NCI-H226 (cell line): Measurements from ENCODE around the gene DERA.
"Not testable (repeated sequence)": the region's sequence is repeated elsewhere in the genome, so short reads cannot be mapped to it uniquely, and the experiment has no call there.

ENCODE experiments used
- DNase-seq: peaks from one replicate; pipeline ENCODE4 v3.0.0-alpha.2; 2015

The DERA gene

DNA sequence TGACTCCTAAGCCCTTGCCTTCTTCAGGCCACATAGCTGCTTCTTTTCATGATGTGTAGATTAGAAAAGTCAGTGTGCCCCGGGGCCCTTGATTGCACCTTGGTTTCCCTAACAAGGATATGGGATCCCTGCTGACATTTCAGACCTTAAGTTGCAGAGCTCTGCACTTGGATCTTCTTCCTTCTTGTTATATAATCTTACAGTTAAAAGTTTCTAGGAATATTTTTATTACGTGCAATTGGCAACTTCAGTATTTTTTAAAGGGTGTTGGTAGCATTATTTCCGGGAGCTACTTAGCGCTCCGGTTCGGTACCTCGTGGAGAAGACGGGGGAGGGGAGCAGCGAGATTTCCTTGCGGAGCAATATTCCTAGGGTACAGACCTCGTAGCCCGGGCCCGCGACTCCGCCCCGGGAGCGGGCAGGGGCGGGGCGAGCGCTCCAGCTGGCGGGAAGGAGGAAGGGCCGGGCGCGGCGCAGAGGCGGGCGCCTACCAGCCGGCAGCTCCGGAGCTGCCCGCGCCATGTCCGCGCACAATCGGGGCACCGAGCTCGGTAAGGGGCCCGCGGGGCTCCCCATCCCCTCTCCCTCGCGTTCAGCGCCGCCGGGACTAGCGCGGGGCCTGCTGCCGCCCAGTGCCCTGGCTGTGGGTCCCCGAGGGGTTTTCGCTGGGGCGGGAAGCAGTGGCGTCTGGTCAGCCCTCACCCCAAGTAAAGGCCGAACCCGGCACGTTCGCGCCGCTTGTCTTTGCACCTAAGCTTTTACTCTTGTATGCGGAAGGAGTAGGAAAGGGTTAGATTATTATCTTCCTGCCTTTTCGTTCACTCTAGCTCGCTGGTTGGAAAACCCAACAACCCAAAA is at the start of gene DERA:
DERA (plus strand) TSS at position 469 of the 858 bp plus-strand sequence; CDS start at position 521, 52 bp downstream.
- DNase-seq, result peak; percentile 79

GRCh38 chr12:15861404-15861803 is 49.7 kb upstream of the DERA start:
- DNase-seq, result no peak

GRCh38 chr12:15862840-15863239 is 48.3 kb upstream of the DERA start:
- DNase-seq, result no peak

DNA sequence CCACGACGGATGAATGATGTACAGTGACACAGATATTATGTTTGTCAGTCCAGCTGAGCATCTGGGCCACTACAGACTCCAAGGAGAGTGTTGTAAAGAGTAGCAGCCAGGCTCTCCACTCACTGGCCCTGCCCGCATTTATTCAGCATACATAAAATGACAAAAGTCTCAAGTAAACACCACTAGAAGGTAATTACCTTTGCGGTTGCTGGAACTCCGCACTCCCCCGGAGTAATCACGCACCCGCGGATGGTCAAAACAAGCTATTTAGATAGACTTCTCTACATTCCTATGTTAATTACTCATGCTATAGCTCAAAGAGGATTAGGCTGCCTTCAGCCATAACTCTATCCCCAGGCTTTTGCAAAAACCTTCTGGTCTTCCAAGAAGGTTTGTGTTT is 47.8 kb upstream of the DERA start:
- no peak for DNase-seq

DNA sequence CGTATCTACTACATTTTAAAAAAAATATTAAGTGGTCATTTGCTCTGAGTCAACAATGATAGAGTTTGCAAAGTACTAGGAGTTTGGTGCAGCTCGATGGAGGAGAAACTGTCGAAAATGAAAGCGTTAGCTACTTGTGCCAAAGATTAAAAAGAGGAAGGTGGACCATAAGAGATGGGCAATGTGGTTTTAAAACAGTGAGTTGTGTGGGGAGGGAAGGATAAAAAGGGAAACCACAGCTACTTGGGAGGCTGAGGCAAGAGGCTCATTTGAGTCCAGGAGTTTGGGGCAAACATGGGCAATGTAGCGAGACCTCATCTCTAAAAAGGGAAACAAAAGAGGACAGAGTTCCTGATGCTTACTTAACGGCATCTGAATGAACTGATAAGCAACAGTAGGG is 47.1 kb upstream of the DERA start:
- no peak for DNase-seq

- no peak for DNase-seq
Observed at GRCh38 chr12:15868186-15868585, 42.9 kb upstream of the DERA start.

DNA sequence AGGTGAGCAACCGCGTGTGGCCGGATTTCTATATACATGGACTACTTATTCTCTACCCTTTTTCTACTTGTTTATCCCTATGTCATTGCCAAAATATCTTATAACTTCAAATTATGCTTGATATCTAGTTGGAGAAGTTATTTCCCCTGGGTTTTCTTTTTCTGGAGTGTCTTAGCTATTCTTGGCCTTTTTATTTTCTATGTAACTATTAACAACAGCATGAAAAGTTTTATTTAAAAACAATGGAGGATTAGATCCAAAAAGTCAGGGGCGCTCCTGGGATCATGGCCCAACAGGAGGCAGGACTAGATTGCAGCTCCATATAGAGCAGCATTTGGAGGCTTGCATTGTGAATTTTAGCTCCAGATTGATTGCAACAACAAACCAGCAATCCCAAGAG is 37.6 kb upstream of the DERA start:
- DNase-seq, result no peak

GRCh38 chr12:15874556-15875145 is 36.5 kb upstream of the DERA start:
- DNase-seq, result not testable (repeated sequence)

GRCh38 chr12:15875863-15876262 is 35.3 kb upstream of the DERA start:
- no peak for DNase-seq

DNA sequence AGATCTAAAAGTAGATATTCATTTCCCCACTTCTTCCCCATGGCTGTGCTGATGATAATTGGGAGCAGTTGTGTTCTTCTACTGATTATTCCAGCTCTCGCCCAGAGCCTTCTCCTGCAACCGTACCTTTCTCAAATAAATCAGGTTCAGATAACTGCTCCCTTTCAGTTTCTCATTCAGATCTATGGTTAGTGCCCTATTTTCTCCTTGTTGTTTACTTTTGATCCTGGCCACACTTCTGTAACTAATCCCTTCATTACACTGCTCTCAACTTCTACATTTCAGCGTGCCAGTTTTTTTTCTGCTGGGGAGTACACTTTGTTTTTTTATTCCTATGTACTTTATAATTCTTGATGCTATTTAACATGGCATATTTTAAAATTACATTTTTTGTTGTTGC is 31.7 kb upstream of the DERA start:
- no peak for DNase-seq

GRCh38 chr12:15880721-15881120 is 30.4 kb upstream of the DERA start:
- DNase-seq, result no peak

DNA sequence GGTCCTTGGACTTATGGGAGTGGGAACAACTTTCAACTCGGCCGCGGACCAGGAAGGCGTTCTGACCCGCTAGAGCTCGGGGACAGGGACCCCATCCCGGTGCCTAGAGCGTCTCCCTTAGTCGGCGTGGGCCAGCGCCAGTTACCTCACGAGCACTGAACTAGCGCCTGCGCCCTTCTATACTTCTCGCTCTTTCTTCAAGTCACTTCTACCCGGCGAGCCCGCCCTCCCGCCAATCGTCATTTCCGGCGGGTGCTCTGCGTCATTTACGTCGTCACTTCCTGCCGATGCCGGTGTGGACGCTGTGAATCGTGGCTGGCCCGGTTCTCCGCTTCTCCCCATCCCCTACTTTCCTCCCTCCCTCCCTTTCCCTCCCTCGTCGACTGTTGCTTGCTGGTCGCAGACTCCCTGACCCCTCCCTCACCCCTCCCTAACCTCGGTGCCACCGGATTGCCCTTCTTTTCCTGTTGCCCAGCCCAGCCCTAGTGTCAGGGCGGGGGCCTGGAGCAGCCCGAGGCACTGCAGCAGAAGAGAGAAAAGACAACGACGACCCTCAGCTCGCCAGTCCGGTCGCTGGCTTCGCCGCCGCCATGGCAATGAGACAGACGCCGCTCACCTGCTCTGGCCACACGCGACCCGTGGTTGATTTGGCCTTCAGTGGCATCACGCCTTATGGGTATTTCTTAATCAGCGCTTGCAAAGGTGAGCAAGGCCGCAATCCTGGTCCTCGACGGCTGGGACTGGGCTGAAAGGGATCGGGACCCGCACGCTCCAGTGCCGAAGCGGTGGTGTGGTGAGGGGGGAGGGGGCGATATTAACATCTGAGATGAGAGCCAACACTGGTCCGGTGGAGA is 28.8 kb upstream of the DERA start, which contains the start of gene STRAP:
STRAP (plus strand) TSS at position 270 of the 854 bp plus-strand sequence; CDS start at position 591, 321 bp downstream.
- DNase-seq, result peak; percentile 95

GRCh38 chr12:15883536-15883935 is 27.6 kb upstream of the DERA start:
- DNase-seq, result no peak

GRCh38 chr12:15886372-15887042 is 24.6 kb upstream of the DERA start:
- no peak for DNase-seq

DNA sequence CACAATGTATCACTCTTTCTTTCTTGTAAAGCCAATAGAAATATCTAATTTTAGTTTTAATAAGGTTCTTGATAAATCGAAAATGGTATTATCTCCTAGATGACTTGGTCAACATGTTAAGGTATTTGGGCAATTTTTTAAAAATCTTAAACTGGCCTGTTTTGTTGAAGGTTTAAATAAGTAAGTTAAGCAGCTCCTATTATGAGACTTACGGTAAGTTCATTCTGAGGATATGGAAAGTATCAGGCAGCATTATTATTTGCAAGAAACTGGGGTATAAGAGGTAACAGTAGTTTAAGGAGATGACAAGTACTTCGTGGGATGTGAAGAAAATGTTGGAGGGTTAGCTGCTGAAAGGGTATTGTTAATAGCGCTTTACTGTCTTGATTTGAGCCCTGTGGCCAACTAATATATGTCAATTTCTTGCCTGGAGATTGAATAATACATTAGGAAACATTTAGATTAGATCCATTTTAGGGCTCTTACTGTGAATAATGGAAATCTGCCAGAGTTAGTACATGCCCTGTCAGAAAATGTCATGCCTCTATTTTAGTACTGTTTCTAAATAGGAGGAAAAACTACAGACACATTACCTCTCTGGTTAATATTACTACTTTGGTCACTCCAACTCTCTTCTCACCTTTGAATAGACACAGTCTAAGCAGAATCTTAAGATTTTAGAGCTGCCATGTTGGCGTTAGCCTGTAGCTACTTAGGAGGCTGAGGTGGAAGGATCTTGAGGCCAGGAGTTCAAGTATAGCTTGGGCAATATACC is 23.9 kb upstream of the DERA start:
- DNase-seq, result no peak

DNA sequence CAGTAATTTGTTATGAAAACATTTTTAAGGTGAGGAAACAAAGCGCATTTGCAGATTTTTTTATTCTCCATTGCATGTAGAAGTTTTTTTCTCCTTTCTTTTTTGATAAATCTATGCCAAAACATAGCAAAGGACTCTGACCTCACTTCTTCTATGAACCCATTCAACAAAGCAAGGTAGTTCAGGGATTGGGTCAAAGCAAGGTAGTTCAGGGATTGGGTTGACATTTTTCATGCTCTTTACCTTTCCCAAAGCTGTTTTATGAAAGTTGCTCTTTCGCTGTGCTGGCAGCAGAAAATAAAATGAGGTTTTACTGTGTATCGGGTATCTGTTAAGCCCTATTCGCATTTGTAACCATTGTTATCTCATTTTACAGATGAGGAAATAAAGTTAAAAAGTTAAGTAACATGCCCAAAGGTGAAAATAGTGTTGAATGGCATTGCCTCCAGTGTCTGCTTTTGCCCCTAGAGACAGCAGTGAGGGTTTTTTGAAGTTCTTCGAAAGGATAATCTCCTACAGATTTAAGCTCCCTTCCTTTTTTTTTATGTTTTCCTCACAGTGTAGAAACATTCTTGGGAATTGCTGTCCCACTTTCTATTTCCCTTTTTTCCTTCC is 18.4 kb upstream of the DERA start:
- no peak for DNase-seq

DNA sequence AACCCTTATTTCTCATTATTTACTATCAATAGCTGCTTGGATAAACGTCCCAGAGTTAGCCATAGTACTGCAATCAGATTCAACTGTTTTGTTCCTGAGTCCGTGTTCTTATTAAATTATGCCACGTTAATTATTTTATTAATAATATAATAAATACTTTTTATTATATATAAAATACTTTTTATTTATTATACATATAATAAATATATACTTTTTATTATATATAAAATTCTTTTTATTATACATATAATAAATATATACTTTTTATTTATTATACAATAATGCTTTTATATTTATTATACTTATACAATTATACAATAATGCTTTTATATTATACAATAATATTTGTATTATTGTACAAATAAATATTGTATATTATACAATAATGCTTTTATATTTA is 17.9 kb upstream of the DERA start:
- DNase-seq, result no peak

- no peak for DNase-seq
Observed at GRCh38 chr12:15896867-15897266, 14.3 kb upstream of the DERA start.

GRCh38 chr12:15897433-15897832 is 13.7 kb upstream of the DERA start:
- DNase-seq, result no peak

DNA sequence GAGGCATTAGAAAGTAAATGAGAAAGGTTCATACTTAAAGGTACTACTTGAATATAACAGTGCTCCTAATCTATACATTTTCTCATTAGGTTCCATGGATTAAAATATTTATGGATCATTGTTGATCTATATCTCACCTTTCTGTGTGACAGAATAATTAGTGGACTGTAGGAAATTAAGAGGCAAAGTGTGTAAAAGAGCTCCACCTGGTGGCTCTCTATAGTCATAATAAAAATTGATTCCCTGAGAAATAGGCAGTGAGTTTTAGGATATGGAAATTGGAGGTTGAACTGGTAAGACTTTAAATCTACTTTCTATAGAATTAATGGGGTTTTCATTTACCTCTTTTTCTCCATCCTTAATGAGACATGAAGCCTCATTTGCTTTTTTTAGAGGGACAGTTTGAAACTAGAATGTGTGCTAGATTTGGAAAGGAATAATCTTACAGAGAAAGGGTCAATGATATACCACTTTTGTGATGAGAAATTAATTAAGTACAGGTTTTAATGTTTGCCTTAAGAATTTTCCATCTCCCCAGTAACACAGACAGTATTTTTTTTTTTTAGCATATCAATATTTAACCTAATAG is 11.8 kb upstream of the DERA start:
- no peak for DNase-seq

GRCh38 chr12:15904378-15904920 is 6.7 kb upstream of the DERA start:
- DNase-seq, result no peak
